ENCODE data around the gene BOK. TPM values are rescaled to one million over a fixed set of nuclear protein-coding genes. Genes with fewer than 3 reads are reported as not detected.

BOK gene
- total RNA-seq, 1 experiment from 2014 or later = 33.9 TPM

DNA sequence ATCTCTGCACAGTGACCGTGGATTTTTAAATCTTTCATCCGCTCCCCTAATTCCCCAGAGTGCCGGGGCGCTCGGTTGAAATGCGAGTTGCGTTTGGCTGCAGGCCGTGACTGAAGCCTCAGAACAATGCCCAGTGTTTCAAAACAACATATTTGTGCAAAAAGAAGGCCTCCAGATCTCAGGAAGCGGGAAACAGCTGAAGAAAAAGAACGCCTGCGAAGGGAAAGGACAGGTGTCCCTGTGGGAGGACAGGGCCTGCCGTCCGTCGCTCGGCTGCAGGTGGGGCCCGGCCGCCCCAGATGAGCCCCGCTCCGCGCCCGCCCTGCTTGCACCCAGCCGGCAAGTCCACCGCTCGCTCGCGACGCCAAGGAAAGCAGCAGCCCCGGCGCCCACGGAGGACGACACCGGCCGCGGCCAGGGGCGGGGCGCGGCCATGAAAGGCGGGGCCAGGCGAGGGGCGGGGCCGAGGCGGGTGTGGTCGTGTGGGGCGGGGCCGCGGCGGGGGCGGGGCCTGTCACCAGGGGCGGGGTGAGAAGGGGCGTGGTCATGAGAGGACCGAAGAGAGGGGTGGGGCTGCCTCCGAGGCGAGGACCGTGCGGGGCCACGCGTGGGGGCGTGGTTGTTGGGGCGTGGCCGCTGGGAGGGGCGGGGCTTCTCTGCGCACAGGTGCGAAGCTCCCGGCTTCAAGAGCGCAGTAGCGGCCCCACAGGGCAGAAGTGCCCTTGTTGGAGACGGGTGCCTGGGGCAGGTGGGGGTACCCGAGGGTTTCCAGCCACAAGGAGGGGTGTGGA lies 17.6 kb upstream of the BOK start:
- no peak overlapping the region for H2BK20ac ChIP-seq (ENCODE audit: low read depth, low read length, poor library complexity, severe bottlenecking)
- H2BK12ac ChIP-seq (ENCODE audit: insufficient read length, low read depth, low read length) = no peak overlapping the region
- H3K36me3 Mint-ChIP-seq (ENCODE audit: insufficient read depth in 1 of 3, low read depth in 3 of 3) = no peaks in the 10 kb centered on the region
- no peak overlapping the region for H4K91ac ChIP-seq (ENCODE audit: insufficient read length, low read depth, low read length)
- H3K23me2 ChIP-seq (ENCODE audit: insufficient read length, low read depth, low read length, poor library complexity, severe bottlenecking) = peaks cover 11% of the 10 kb centered on the region
- H3K56ac ChIP-seq (ENCODE audit: insufficient read length, low read depth, low read length) = no peak overlapping the region
- DNase-seq = peak; percentile 95
- H3K9me3 ChIP-seq (ENCODE audit: control insufficient read depth, low read depth, low read length) = no peaks in the 10 kb centered on the region
- H3K14ac ChIP-seq (ENCODE audit: insufficient read depth, low read length) = peak overlapping the region; percentile 70; the same call in 1 of the 2 replicates
- H2BK5ac ChIP-seq (ENCODE audit: insufficient read length, low read length) = no peak overlapping the region
- WGBS (ENCODE audit: extremely low coverage, insufficient read length, low lambda C conversion rate) = no CpG with 5 or more reads among the region's 68 CpGs
- no peaks in the 10 kb centered on the region for H3K79me2 ChIP-seq (ENCODE audit: insufficient read depth, low read length)
- peak overlapping the region; percentile 63 to 84 for H3K4me3 Mint-ChIP-seq
- peaks cover 3 to 13% of the 10 kb centered on the region in 2 experiments; a peak in 3 of 4 replicates for H3K4me1 Mint-ChIP-seq
- no peak overlapping the region for H2AK5ac ChIP-seq (ENCODE audit: insufficient read length, low read length)
- H3K27ac Mint-ChIP-seq = peak overlapping the region in 1 of 3 experiments; percentile 77; a peak in 3 of 7 replicates
- H4K5ac ChIP-seq (ENCODE audit: insufficient read length, low read depth, low read length) = no peak overlapping the region
- peaks cover 2% of the 10 kb centered on the region in 2 experiments; a peak in 1 of 5 replicates for H3K9me3 Mint-ChIP-seq
- no peak overlapping the region for H3K23ac ChIP-seq (ENCODE audit: insufficient read length, low read depth, low read length)
- no peak overlapping the region for H2AFZ ChIP-seq (ENCODE audit: low read length)
- H3K4me2 ChIP-seq (ENCODE audit: insufficient read depth, insufficient read length, low read length) = peak overlapping the region; percentile 49
- H2BK15ac ChIP-seq (ENCODE audit: low read depth, low read length) = no peak overlapping the region
- no peak overlapping the region for H3K18ac ChIP-seq (ENCODE audit: insufficient read length, low read depth, low read length)
- H3K27me3 ChIP-seq (ENCODE audit: insufficient read depth, low read length) = peaks cover 16% of the 10 kb centered on the region; the same call in 1 of the 2 replicates
- H3K27ac ChIP-seq (ENCODE audit: insufficient read length, low read depth, low read length) = no peak overlapping the region
- no peak overlapping the region for H3K4ac ChIP-seq (ENCODE audit: low read depth, low read length)
- peaks cover 48% of the 10 kb centered on the region for H3K27me3 Mint-ChIP-seq (ENCODE audit: low read depth)
- no peaks in the 10 kb centered on the region for H3K79me1 ChIP-seq (ENCODE audit: insufficient read depth, low read depth, low read length, poor library complexity, severe bottlenecking)
- TF ChIP-seq, protein P1, sequence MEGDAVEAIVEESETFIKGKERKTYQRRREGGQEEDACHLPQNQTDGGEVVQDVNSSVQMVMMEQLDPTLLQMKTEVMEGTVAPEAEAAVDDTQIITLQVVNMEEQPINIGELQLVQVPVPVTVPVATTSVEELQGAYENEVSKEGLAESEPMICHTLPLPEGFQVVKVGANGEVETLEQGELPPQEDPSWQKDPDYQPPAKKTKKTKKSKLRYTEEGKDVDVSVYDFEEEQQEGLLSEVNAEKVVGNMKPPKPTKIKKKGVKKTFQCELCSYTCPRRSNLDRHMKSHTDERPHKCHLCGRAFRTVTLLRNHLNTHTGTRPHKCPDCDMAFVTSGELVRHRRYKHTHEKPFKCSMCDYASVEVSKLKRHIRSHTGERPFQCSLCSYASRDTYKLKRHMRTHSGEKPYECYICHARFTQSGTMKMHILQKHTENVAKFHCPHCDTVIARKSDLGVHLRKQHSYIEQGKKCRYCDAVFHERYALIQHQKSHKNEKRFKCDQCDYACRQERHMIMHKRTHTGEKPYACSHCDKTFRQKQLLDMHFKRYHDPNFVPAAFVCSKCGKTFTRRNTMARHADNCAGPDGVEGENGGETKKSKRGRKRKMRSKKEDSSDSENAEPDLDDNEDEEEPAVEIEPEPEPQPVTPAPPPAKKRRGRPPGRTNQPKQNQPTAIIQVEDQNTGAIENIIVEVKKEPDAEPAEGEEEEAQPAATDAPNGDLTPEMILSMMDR (conservative IDR thresholded peaks at IDR 0.05) = no peak
- H4K20me1 ChIP-seq (ENCODE audit: control insufficient read depth, insufficient read depth, insufficient read length) = no peaks in the 10 kb centered on the region
- no peak overlapping the region for H3T11ph ChIP-seq (ENCODE audit: low read length)
- H2BK120ac ChIP-seq (ENCODE audit: low read depth, low read length, poor library complexity, severe bottlenecking) = no peak overlapping the region
- no peak overlapping the region for H3K9ac ChIP-seq (ENCODE audit: extremely low read depth, insufficient read length, low read length)
- no peak overlapping the region for H4K8ac ChIP-seq (replicated peaks; ENCODE audit: insufficient read length, low read depth, low read length)
- no peaks in the 10 kb centered on the region for H3K4me1 ChIP-seq (ENCODE audit: insufficient read depth, low read length)
